GM12891 (cell line): ENCODE measurements around the gene RMI2.

Experiments
- PAX5 ChIP-seq: IDR thresholded peaks from 2 replicates; pipeline ENCODE4 v1.6.1; 2011; ENCODE audit warnings: low read length, moderate library complexity, mild to moderate bottlenecking; ENCODE audit not compliant: insufficient read depth, severe bottlenecking
- POLR2A ChIP-seq: IDR thresholded peaks from 2 replicates; pipeline ENCODE4 v1.6.1; 2011; ENCODE audit warnings: low read depth, low read length, control low read depth
- POLR2AphosphoS5 ChIP-seq: IDR thresholded peaks from 2 replicates; pipeline ENCODE4 v1.6.1; 2011; ENCODE audit warnings: low read depth, low read length, control low read depth
- POU2F2 ChIP-seq: IDR thresholded peaks from 2 replicates; pipeline ENCODE4 v1.6.1; 2011; ENCODE audit warnings: low read depth, mild to moderate bottlenecking, control low read depth, low read length, moderate library complexity
- SPI1 ChIP-seq: IDR thresholded peaks from 2 replicates; pipeline ENCODE4 v1.6.1; 2011; ENCODE audit warnings: low read depth, low read length, control low read depth
- TAF1 ChIP-seq: IDR thresholded peaks from 2 replicates; pipeline ENCODE4 v1.6.1; 2011; ENCODE audit warnings: low read depth, low read length, control low read depth

DNA sequence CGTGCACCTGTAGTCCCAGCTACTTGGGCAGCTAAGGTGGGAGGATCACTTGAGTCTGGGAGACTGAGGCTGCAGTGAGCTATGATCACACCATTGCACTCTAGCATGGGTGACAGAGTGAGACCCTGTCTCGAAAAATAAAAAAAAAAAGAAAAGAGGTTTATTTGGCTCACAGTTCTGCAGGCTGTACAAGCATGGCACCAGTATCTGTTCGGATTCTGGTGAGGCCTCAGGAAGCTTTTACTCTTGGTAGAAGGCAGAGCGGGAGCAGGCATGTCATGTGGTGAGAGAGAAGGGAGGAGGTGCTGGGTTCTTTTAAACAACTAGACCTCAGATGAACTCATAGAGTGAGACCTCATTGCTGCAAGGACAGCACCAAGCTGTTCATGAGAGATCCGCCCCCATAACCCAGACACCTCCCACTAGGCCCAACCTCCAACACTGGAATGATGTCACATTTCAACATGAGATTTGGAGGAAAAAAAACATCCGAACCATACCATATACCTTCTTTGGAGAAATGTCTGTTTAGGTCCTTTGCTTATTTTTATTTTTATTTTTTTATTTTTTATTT lies 10.3 kb upstream of the RMI2 start:
- no peak for TF ChIP-seq POLR2A
- no peak for TF ChIP-seq POLR2AphosphoS5
- TF ChIP-seq TAF1, result no peak
- no peak for TF ChIP-seq SPI1
- TF ChIP-seq PAX5, result no peak
- no peak for TF ChIP-seq POU2F2
